Inferior parietal cortex (tissue), 1 donor: ENCODE data around the gene CCDC85B.

Source experiments
- DNase-seq: peaks from one replicate; pipeline ENCODE4 v3.0.0-alpha.2; 2016; ENCODE audit errors: extremely low spot score

CCDC85B gene

DNA sequence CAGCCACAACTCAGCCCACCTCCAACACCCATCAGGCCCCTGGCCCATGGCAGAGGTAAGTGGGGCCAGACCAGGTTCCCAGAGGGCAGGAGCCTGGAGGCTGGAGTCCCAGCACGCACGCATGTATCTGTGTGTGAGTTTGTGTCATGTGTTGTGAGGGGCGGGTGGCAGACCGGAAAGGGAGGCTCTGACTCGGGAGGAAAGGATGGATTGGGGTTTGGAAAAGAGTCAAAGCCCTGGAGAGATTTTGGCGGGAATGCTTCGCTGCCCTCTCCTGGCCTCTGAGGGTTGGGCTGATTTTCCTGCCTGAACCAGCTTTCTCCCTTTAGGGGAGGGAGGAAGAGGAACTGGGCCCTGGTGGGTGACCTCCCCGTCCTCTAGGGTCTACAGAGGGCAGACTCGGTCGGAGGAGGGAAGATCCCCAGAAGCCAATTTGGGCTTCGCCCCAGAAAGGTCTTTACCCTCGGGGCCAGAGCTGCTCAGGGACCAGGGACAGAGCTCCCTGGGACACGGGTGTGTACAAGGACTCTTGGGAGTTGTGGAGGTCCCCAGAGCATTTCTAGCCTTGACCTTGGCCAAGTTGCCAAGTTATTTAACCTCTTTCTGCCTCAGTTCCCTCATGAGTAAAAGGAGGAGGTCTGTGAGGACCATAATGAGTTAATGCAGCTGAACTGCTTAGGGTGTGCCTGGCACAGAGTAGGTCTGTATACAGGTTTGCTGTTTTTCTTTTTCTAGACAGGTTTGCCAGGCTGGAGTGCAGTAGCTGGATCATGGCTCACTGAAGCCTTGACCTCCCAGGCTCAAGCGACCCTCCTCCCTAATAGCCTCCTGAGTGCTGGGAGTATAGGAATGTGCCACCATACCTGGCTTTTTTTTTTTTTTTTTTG is 21.5 kb downstream of the CCDC85B start:
- DNase-seq, result no peak

GRCh38 chr11:65912845-65913244 is 22.4 kb downstream of the CCDC85B start:
- DNase-seq, result no peak

- no peak for DNase-seq
Observed at GRCh38 chr11:65915101-65915820, 24.8 kb downstream of the CCDC85B start.

- DNase-seq, result no peak
Observed at GRCh38 chr11:65915821-65916251, 25.4 kb downstream of the CCDC85B start.

- DNase-seq, result no peak
Observed at GRCh38 chr11:65916391-65916790, 25.9 kb downstream of the CCDC85B start.

GRCh38 chr11:65917077-65917433 is 26.6 kb downstream of the CCDC85B start:
- no peak for DNase-seq

DNA sequence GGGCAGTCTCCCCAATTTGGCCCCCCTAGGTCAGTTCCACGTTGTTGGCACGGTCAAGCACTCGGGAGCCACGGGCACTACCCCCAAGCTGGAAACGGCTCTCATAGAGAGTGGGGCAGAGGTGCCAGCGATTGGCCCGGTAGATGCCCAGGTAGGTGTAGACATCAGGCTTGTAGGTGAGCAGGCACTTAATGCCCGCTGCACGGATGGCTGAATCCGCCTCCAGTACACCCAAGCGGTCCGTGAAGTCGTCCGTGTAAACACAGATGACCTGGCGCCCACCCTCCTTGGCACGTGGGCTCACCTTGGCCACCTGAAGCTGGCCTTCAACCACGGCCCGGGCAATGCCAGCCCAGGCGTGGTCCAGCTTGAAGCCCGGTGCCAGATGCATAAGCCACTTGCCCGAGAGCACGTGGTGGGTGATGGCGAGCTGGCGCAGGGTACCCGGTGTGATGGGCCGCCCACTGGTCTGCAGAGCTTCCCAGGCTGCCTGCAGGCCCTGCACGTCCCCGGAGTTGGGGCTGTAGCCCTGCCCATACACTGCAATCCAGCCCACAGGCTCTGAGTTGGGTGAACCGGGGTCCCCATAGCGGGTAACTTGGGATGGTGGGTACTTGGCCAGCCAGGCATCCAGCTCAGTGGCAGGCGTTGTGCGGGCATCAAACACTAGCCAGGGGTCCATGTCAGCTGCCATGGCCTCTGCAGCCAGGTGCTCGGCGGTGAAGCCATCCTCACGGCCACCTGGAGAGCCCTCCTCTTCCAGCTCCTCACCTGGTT is 27.1 kb downstream of the CCDC85B start:
- no peak for DNase-seq

DNA sequence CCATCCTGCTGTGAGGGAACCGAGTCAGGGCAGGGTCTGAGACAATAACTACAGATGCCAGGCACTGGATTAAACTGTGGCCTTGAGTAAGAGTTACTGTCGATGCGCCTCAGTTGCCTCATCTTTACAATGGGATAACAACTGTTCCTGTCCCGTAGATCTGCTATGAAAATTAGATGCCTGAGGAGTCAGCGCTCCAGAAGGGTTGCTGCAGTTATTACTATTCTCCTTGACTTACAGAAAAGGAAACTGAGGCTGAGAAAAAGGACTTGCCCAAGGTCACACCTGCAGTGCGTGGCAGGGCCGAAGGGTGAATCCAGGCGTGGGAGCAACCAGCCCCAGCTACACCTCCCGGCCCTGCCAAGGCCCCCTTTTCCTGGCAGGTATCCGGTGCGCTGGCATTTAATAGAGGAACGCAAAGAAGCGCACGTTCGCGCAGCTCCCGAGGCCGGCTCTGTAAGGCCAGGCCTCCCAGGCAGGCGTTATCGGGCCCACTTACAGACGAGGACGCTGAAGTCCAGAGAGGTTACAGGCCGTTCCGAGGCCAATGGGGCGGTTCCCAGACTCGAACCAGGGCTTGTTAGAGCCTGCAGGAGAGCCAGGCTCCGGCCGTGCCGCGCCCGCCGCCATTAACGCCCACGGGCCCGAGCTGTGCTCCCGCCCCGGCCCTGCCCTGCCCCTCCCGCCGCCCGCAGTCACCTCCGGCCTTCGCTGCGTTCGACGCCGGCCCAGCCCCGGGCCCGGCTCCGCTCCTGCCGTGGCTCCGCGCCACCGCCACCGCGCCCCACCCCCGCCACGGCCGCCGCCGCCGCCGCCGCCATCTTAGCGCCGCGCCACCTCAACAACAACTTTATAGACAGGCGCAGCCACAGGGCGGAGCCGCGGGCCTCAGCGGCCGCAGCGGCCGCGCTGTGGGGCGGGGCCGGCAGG is 28.0 kb downstream of the CCDC85B start, which contains the start of gene C11orf68:
C11orf68 (minus strand) TSS at position 852 of the 930 bp plus-strand sequence; CDS start at position 821, 31 bp downstream.
- peak; percentile 29 for DNase-seq

- peak; percentile 94 for DNase-seq
Observed at GRCh38 chr11:65919141-65919572, 28.7 kb downstream of the CCDC85B start, which contains the start of gene DRAP1. Gene DRAP1 (plus strand): TSS chr11:65919426. CDS start chr11:65919502, 76 bp downstream.

DNA sequence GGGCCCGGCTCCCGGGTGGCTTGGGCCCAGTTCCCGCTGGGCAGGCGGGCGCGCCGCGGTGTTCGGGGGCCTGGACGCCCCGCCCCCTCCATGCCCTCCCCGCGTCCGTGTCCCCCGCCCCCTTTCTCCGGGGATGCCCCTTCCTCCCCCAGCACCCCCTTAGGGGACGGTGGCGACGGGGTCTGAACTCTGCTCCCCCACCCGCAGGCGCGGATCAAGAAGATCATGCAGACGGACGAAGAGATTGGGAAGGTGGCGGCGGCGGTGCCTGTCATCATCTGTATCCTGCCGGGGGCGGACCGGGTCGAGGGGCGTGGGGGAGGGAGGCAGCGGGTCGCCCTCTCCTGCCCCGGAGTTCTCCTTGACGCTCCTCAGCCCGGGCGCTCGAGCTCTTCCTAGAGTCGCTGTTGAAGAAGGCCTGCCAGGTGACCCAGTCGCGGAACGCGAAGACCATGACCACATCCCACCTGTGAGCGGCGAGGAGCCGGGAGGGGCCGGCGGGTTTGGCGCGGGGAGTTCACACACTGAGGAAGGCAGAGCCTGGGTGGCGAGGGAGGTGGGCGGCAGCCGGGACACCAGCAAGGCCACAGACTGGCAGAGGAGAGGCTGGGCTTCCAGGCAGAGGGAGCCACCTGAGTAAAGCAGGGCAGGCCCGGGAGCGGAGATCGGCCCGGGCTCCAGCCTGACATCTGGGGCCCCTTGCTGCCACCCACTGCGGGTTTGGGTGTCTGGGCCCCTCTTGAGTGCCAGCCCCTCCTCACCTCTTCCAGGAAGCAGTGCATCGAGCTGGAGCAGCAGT is 29.3 kb downstream of the CCDC85B start:
- DNase-seq, result no peak

DNA sequence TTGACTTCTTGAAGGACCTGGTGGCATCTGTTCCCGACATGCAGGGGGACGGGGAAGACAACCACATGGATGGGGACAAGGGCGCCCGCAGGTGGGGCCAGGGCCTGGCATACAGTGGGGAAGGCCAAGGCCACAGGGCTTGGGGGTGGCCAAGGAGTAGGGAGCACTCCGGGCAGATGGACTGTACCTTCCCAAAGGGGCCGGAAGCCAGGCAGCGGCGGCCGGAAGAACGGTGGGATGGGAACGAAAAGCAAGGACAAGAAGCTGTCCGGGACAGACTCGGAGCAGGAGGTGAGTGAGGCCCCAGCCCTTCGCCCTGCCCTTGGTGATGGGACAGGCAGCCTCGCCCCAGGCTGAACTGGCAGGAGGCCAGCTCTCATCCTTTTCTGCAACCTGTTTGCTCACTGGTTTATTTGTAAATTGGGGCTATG is 29.9 kb downstream of the CCDC85B start:
- no peak for DNase-seq

GRCh38 chr11:65921033-65921555 is 30.6 kb downstream of the CCDC85B start:
- DNase-seq, result no peak

DNA sequence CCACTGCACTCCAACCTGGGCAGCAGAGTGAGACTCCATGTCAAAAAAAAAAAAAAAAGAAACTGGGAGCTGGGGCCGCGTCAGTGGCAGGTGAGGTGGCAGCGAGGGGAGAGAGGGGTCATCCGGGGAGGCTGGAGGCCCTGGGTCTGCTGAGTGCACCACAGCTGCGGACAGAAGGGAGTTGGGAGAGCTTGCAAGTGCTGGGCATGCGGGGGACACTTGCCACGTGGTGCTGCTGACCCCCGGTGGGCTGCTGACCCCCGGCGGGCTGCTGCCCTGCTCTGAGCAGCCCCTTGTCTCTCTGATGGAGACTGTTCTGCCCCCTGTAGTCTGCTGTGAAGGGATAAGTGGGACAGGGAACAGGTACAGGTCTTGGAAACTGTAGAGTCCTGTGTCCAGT is 31.4 kb downstream of the CCDC85B start:
- DNase-seq, result no peak

DNA sequence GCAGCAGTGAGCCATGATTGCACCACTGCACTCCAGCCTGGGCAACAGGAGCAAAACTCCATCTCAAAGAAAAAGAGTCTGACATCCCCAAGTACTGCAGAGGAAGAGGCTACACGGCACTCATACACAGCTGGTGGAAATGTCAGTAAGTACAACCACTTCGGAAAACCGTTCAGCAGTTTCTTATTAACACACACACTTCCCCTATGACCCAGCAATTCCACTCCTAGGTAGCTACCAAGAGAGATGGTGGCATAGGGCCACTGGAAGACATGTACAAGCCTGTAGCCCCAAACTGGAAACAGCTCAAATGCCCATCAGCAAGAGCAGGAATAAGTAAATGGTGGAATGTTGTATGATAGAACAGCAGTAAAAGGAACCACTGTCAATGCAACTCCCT is 32.1 kb downstream of the CCDC85B start:
- DNase-seq, result no peak

- no peak for DNase-seq
Observed at GRCh38 chr11:65925397-65925796, 34.9 kb downstream of the CCDC85B start.

DNA sequence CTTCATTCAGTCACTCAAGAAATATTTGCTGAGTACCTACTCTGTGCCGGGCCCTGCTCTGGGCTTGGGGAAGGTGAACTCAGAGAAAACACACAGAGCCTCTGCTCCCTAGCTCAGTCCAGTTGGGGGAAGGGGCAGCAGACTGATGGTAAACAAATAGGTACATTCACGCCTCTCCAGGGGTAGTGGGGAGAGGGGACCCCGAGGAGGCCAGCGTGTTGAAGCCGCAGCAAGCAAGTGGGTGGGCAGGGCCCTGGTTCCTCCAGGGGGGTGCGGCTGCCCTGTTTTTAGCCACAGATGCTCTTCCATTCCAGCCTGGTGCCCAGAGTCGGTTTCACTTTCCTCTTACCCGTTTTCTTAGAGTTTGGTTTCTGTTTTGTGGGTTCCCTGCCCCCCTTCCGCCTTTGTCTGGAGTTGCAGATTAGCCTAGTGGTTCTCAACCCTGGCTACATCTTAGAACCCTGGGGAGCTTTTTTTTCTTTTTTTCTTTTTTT is 37.5 kb downstream of the CCDC85B start:
- DNase-seq, result no peak

DNA sequence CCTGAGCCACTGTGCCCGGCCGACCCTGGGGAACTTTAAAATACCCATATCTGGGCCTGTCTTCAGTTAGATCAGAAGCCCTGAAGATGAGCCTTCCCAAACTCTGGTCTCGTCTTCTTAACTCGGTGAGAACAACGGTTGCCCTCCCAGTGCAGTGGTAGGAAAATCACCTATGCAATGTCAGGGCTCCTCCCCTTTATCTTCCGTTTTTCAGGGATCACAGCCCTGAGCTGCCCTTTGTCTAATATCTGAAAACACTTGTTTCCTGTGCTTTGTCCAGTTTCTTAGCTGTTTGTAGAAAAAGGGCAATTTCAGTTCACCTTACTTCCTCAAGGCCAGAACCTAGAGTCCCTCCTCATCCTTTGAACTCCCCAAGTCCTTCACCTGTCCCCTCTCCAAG is 38.2 kb downstream of the CCDC85B start:
- DNase-seq, result no peak

GRCh38 chr11:65931773-65932557 is 41.5 kb downstream of the CCDC85B start:
- DNase-seq, result no peak

DNA sequence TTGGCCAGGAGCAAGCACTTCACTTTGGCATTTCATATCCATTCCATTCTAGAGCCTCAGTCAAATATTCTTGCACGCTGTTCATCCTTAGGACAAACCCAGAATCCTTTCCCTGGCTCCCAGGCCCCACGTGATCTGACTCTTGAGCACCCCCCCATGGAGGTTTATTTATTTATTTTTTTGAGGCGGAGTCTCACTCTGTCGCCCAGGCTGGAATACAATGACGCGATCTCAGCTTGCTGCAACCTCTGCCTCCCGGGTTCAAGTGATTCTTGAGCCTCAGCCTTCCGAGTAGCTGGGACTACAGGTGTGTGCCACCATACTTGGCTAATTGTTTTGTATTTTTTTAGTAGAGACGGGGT is 42.1 kb downstream of the CCDC85B start:
- no peak for DNase-seq
